RWPE1 (cell line): ENCODE results near the gene CCAR1.
"Not testable (repeated sequence)": the region's sequence is repeated elsewhere in the genome, so short reads cannot be mapped to it uniquely, and the experiment has no call there.

Source experiments
- CTCF ChIA-PET: fragments of 350-600 bp; sonication (Branson Sonifier 250); formaldehyde crosslinking; extraction: SDS; loops from one replicate; lab custom pipeline; 2021; lab: Yijun Ruan, JAX
- POLR2A ChIA-PET: fragments of 400-600 bp; formaldehyde crosslinking; extraction: SDS; loops from one replicate; lab custom pipeline; 2020; ENCODE audit warnings: antibody characterized with exemption; ENCODE audit not compliant: low non-redundant PET; lab: Yijun Ruan, JAX
- DNase-seq: peaks from one replicate; pipeline ENCODE4 v3.0.0; 2012; ENCODE audit warnings: low spot score
- H3K27ac ChIP-seq: fragments of 450-650 bp; 2 replicates; pipeline ENCODE4 v1.5.1; 2017
- CTCF ChIP-seq: fragments of 450-650 bp; conservative IDR thresholded peaks from 2 replicates; pipeline ENCODE4 v1.5.1; 2017; ENCODE audit warnings: low read depth, mild to moderate bottlenecking

CCAR1 gene

GRCh38 chr10:68826764-68827591 lies 105.9 kb downstream of the CCAR1 start, which contains the start of gene STOX1:
TSS of gene STOX1 (plus strand) at chr10:68827531. CDS start at chr10:68827624, 93 bp downstream.
- peak; percentile 75 for DNase-seq
- ChIA-PET POLR2A (interaction anchor here (0.6 to 1.3 kb wide), 3 partner anchors 10 to 189 kb away, joined by 3 to 5 read pairs (median 5); no protein-coding TSS in a partner anchor), CTCF (interaction anchor here (0.7 to 0.8 kb wide), 3 partner anchors 11 to 420 kb away, joined by 3 to 5 read pairs (median 4); partner anchors contain the start of gene RUFY2)
- TF ChIP-seq CTCF = no peak
- H3K27ac ChIP-seq = peak within 1 kb of the TSS; percentile 60

DNA sequence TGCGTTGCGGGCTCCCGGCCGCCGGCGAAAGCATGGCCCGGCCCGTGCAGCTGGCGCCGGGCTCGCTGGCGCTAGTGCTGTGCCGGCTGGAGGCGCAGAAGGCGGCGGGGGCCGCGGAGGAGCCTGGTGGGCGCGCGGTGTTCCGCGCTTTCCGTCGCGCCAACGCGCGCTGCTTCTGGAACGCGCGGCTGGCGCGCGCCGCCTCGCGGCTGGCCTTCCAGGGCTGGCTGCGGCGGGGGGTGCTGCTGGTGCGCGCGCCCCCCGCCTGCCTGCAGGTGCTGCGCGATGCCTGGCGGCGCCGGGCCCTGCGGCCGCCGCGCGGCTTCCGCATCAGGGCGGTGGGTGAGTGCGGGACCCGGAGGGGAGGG lies 106.5 kb downstream of the CCAR1 start:
- ChIA-PET CTCF (interaction anchor here (0.7 to 0.8 kb wide), 2 partner anchors 10 to 421 kb away, joined by 3 to 5 read pairs; partner anchors contain the start of gene RUFY2), POLR2A (interaction anchor here (0.6 to 1.3 kb wide), 3 partner anchors 10 to 189 kb away, joined by 3 to 5 read pairs (median 5); no protein-coding TSS in a partner anchor)
- not testable (repeated sequence) for DNase-seq
- peak overlapping the region; percentile 60; the same call in 1 of the 2 replicates for H3K27ac ChIP-seq

GRCh38 chr10:68828083-68828601 lies 107.1 kb downstream of the CCAR1 start:
- not testable (repeated sequence) for DNase-seq

DNA sequence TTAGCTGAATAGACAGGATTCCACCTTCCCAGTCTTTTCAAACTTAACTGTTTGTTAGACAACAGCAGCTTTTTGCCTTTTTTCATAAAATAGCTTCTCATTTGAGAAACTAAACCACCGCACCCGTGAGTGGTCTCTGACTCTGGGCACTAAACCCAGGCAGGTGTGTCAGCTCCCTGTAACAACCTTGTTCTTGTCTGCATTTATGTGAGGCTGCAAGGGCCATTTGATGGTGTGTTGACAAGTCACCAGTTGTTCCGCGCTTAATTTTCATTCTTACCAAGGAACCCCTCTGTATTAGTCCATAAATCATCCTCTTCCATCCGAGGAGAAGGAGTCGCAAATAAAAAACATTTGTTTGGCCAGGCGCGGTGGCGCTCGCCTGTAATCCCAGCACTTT lies 107.8 kb downstream of the CCAR1 start:
- DNase-seq = no peak
- ChIA-PET CTCF (no interaction called here), POLR2A (no interaction called here)
- TF ChIP-seq CTCF = no peak
- H3K27ac ChIP-seq = no peak overlapping the region

More at GRCh38 chr10:68828083-68828601, 107.1 kb downstream of the CCAR1 start:
- POLR2A ChIA-PET, H3K27ac ChIP-seq, CTCF ChIA-PET: not testable (repeated sequence)

GRCh38 chr10:68829521-68829920 lies 108.5 kb downstream of the CCAR1 start:
- CTCF ChIA-PET = no interaction called here
- H3K27ac ChIP-seq = no peak overlapping the region
- TF ChIP-seq CTCF = no peak
- DNase-seq = no peak
- POLR2A ChIA-PET = interaction anchor here (0.6 kb wide), 1 partner anchor 49 kb away, joined by 7 read pairs; no protein-coding TSS in a partner anchor

GRCh38 chr10:68829952-68830351 lies 108.9 kb downstream of the CCAR1 start:
- no peak for TF ChIP-seq CTCF
- ChIA-PET CTCF (no interaction called here), POLR2A (interaction anchor here (0.6 kb wide), 1 partner anchor 49 kb away, joined by 7 read pairs; no protein-coding TSS in a partner anchor)
- no peak for DNase-seq
- no peak overlapping the region for H3K27ac ChIP-seq

DNA sequence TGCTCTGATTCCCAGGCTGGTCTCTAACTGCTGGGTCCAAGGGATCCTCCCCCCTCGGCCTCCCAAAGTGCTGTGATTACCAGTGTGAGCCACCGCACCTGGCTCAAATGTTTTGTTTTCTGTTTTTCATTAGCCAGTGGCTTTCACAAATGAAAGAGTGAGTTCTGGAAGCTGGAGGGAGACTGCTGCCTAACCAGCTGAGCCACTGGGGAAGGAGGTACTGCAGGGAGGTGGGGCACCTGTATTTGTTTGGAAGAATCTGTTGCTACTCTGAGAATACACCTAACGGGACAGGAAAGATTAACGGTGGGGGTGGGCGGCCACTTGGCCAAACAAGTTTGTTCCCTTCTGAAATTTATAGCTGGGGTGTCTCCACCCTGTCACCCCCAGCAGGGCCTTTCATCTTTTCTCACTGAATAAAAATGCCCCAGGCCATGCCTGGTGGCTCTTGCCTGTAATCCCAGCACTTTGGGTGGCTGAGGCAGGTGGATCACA lies 111.0 kb downstream of the CCAR1 start:
- H3K27ac ChIP-seq = no peak overlapping the region
- TF ChIP-seq CTCF = no peak
- ChIA-PET POLR2A (interaction anchor here (0.6 kb wide), 1 partner anchor 85 kb away, joined by 3 read pairs; no protein-coding TSS in a partner anchor), CTCF (no interaction called here)
- DNase-seq = no peak
